ENCODE data around the gene ZNF124. TPM values are rescaled to one million over a fixed set of nuclear protein-coding genes. Genes with fewer than 3 reads are reported as not detected.

ZNF124 gene
- total RNA-seq, 1 experiment from 2014 or later = 18.8 TPM

DNA sequence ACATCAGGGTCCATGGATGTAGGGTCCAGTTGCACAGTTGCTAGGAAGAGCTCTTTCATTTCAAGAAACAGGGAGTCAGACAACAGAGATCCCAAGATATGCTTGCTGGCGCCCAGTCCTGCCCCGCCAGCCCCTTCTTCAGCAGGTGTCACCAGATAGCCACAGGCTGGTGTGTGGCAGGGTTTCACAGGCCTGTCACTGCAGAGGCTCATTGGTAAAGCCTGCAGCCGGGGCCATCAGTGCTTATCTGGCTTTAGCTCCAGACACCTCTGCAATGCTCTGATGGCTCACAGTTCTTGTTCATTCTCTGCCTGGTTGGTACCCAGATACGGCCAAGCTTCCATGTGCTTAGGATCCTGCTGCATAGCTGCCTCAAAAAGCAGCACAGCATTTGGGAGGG, 12.4 kb upstream of the ZNF124 start:
- Mint-ChIP-seq H3K36me3 (ENCODE audit: insufficient read depth, unreplicated experiment) (peaks cover 35% of the 10 kb centered on the region), H3K27ac (ENCODE audit: low read depth, unreplicated experiment) (no peak overlapping the region), H3K9me3 (ENCODE audit: unreplicated experiment) (peaks cover 28% of the 10 kb centered on the region), H3K4me1 (ENCODE audit: insufficient read depth, unreplicated experiment) (no peaks in the 10 kb centered on the region), H3K27me3 (ENCODE audit: insufficient read depth, unreplicated experiment) (no peaks in the 10 kb centered on the region), H3K4me3 (ENCODE audit: unreplicated experiment) (no peak overlapping the region)
- intact Hi-C loops (cut with micrococcal nuclease) = no loop called here
- BruUV-seq (replicated peaks) = no TSS peak
- no peak for DNase-seq (ENCODE audit: unreplicated experiment)
- POLR2A ChIA-PET = no interaction called here
- CTCF ChIA-PET = interaction anchor here (1.0 to 1.5 kb wide), 2 partner anchors 9 to 277 kb away, joined by 3 to 4 read pairs; no protein-coding TSS in a partner anchor
- TF ChIP-seq, protein P1, sequence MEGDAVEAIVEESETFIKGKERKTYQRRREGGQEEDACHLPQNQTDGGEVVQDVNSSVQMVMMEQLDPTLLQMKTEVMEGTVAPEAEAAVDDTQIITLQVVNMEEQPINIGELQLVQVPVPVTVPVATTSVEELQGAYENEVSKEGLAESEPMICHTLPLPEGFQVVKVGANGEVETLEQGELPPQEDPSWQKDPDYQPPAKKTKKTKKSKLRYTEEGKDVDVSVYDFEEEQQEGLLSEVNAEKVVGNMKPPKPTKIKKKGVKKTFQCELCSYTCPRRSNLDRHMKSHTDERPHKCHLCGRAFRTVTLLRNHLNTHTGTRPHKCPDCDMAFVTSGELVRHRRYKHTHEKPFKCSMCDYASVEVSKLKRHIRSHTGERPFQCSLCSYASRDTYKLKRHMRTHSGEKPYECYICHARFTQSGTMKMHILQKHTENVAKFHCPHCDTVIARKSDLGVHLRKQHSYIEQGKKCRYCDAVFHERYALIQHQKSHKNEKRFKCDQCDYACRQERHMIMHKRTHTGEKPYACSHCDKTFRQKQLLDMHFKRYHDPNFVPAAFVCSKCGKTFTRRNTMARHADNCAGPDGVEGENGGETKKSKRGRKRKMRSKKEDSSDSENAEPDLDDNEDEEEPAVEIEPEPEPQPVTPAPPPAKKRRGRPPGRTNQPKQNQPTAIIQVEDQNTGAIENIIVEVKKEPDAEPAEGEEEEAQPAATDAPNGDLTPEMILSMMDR (IDR thresholded peaks at IDR 0.05; ENCODE audit: unreplicated experiment) = no peak

DNA sequence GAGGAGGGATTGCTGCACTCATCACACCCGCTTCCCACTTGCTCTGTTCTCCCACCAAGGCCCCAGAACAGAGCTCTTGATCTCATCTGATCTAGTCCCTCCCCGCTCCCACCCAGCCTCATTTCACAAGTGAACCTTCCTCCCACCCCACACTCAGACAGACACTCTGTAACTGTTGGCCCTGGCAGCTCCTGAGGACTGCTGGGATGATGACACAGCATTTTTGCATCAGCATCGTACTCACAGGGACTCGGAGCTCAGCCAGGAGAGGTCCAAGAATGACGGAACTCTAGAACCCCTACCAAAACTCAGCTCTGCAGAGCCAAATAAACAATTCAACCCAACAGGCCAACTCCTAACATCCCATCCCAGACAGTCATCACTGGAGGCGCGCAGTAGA, 11.2 kb upstream of the ZNF124 start:
- POLR2A ChIA-PET = no interaction called here
- H3K4me3 Mint-ChIP-seq (ENCODE audit: unreplicated experiment) = no peak overlapping the region
- intact Hi-C loops (cut with micrococcal nuclease) = no loop called here
- peaks cover 32% of the 10 kb centered on the region for H3K9me3 Mint-ChIP-seq (ENCODE audit: unreplicated experiment)
- CTCF ChIA-PET = interaction anchor here (0.7 to 1.5 kb wide), 3 partner anchors 10 to 275 kb away, joined by 3 to 4 read pairs (median 3); no protein-coding TSS in a partner anchor
- H3K36me3 Mint-ChIP-seq (ENCODE audit: insufficient read depth, unreplicated experiment) = peaks cover 27% of the 10 kb centered on the region
- H3K27me3 Mint-ChIP-seq (ENCODE audit: insufficient read depth, unreplicated experiment) = no peaks in the 10 kb centered on the region
- no TSS peak for BruUV-seq (replicated peaks)
- TF ChIP-seq, protein P1 (IDR thresholded peaks at IDR 0.05; ENCODE audit: unreplicated experiment) = no peak
- DNase-seq (ENCODE audit: unreplicated experiment) = no peak
- no peak overlapping the region for H3K27ac Mint-ChIP-seq (ENCODE audit: low read depth, unreplicated experiment)
- no peaks in the 10 kb centered on the region for H3K4me1 Mint-ChIP-seq (ENCODE audit: insufficient read depth, unreplicated experiment)

DNA sequence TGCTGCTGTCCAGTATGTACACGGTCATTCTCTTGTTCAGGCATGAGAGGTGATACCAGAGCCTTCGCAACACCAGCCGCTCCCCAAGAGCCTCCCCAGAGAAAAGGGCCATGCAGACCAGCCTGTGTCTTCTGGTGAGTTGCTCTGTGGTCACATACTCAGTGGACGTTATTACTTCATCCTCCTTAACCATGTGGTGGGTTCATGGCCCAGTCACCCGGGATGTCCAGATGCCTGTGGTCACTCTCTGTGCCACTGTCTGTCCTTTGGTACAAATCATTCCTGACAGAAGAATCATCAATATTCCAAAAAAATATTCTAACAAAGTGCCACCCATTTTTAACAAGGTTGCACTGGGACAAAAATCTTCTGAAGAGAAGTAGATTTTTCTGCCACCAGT, 8.8 kb upstream of the ZNF124 start:
- no peak overlapping the region for H3K4me3 Mint-ChIP-seq (ENCODE audit: unreplicated experiment)
- intact Hi-C loops (cut with micrococcal nuclease) = no loop called here
- H3K4me1 Mint-ChIP-seq (ENCODE audit: insufficient read depth, unreplicated experiment) = no peaks in the 10 kb centered on the region
- DNase-seq (ENCODE audit: unreplicated experiment) = no peak
- peaks cover 10% of the 10 kb centered on the region for H3K36me3 Mint-ChIP-seq (ENCODE audit: insufficient read depth, unreplicated experiment)
- H3K9me3 Mint-ChIP-seq (ENCODE audit: unreplicated experiment) = peaks cover 27% of the 10 kb centered on the region
- TF ChIP-seq, protein P1 (IDR thresholded peaks at IDR 0.05; ENCODE audit: unreplicated experiment) = no peak
- no TSS peak for BruUV-seq (replicated peaks)
- POLR2A ChIA-PET = interaction anchor here (0.7 to 1.6 kb wide), 2 partner anchors 10 to 12 kb away, joined by 3 to 4 read pairs; no protein-coding TSS in a partner anchor
- no peaks in the 10 kb centered on the region for H3K27me3 Mint-ChIP-seq (ENCODE audit: insufficient read depth, unreplicated experiment)
- CTCF ChIA-PET = no interaction called here
- no peak overlapping the region for H3K27ac Mint-ChIP-seq (ENCODE audit: low read depth, unreplicated experiment)

DNA sequence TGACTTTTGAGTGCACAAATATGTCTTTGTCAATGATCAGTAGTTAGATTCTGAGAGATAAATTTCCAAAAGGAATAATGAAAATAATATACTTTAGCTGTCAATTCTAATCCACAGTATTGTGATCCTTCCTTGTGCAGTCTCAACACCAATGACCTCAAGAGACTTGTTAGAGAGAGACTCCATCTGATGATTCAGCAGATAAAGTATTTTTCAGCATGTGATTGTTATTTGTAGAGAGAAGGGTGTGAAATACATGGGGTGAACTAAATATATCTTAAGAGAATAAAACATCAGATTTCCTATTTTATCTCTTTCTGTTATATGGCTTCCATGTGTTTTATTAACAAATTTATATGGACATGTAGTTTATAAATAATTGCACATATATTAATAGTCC, 5.9 kb upstream of the ZNF124 start:
- TF ChIP-seq, protein P1 (IDR thresholded peaks at IDR 0.05; ENCODE audit: unreplicated experiment) = no peak
- DNase-seq (ENCODE audit: unreplicated experiment) = no peak
- no TSS peak for BruUV-seq (replicated peaks)
- intact Hi-C loops (cut with micrococcal nuclease) = loop anchor here (10.0 kb wide), 1 partner anchor 253 kb away; no protein-coding TSS in a partner anchor
- ChIA-PET POLR2A (interaction anchor here (1.0 to 1.5 kb wide), 3 partner anchors 9 to 171 kb away, joined by 3 to 5 read pairs (median 3); partner anchors contain the start of gene ZNF670), CTCF (interaction anchor here (0.5 kb wide), 1 partner anchor 622 kb away, joined by 3 read pairs; no protein-coding TSS in a partner anchor)
- Mint-ChIP-seq H3K4me3 (ENCODE audit: unreplicated experiment) (no peak overlapping the region), H3K36me3 (ENCODE audit: insufficient read depth, unreplicated experiment) (no peaks in the 10 kb centered on the region), H3K27me3 (ENCODE audit: insufficient read depth, unreplicated experiment) (no peaks in the 10 kb centered on the region), H3K27ac (ENCODE audit: low read depth, unreplicated experiment) (no peak overlapping the region), H3K9me3 (ENCODE audit: unreplicated experiment) (peaks cover 25% of the 10 kb centered on the region), H3K4me1 (ENCODE audit: insufficient read depth, unreplicated experiment) (no peaks in the 10 kb centered on the region)
